AML-193 (cell line): ENCODE results near the gene UMOD.
"Not testable (repeated sequence)": the region's sequence is repeated elsewhere in the genome, so short reads cannot be mapped to it uniquely, and the experiment has no call there.

Experiments
- DNase-seq, 2 experiments: peaks; one replicate each; lab custom pipeline; 2025; lab: John Stamatoyannopoulos, UW

UMOD gene

DNA sequence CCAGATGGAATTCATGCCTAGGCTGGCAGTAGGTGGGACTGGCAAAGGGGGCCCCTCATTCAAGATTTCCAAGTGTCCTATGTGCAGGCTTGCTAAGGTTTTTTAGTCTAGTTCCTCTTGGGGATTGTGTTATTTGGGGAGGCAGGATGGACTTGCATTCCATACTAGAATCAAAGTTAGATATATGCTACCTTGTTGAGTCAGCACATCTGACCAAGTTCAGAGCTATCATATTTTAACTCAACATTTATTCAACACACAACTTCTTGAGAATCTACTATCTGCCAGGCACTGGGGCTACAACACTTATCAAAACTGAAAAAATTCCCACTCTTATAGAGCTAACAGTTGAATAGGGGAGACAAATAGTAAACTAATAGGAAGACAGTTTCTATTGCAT, 31.9 kb downstream of the UMOD start:
- no peak for DNase-seq

DNA sequence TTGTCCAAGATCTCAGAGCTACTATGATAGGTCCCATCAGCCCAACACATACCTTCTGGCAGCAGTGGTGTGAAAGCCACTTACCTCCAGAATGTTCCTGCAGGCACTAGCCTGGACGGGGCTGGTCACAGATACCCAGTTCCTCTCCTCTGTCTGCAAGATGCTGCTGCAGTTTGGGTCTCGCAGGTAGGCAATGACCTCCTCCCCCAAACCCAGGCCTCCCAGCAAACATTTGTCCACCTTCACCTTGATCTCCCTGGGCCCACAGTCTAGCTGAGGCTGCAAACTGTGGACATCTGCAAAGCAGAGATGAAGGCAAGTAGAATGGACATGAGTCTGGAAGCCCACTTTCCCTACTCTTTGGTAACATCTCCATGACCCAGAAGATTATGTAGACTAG, 32.3 kb downstream of the UMOD start:
- no peak for DNase-seq

DNA sequence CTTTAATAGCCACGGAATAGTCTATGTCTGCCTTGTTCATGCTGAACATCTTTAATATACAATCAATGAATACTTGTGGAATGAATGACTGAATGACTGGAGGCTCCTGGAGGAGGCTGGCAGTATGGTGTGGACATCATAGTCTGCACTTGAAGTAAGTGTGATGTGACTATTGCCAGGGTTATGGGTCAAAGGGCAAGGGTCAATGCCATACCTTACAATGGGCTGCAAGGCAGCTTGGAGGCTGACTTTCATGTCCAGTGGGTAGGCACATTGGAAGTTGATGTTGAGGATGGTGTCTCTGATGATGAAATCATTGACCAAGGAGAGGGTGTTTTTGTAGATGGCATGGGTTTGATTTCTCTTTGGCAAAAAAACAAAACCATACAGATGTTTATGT, 33.1 kb downstream of the UMOD start:
- DNase-seq = no peak

DNA sequence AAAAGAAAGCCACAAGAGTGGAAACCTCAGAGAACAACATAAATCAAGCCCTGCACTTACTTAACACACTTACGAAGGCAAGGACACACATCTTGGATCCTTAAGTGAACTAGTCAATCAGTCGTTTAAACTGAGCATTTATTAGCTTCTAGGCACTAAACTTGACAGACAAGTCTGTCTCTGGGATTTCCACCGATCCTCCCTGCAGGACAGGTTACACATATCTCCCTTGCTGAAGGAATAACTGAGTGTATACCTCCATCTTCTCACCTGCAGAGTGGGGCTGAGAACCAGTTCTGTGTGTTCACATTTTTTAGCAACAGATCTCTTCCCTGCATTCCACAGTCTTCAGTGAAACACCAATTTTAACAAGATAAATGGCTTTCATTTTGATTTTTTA, 34.1 kb downstream of the UMOD start:
- no peak for DNase-seq

DNA sequence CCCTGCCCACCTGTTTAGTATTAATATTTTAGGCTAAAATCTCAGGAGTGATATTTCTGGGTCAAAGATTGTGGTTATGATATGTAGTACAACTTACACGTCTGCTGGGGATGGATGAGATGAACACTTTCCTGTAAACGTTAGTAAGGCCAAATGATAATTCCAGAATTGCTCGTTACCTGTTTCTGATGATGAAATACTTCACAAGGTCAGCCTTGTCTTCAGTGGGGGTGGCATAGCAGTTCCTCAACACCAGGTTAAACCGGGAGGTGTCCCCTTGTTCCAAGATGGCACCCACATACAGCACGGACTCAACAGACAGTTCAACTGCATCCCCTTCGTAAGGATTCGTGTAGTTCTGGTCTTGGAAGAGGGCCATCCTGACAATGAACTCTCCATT, 34.5 kb downstream of the UMOD start:
- no peak for DNase-seq

DNA sequence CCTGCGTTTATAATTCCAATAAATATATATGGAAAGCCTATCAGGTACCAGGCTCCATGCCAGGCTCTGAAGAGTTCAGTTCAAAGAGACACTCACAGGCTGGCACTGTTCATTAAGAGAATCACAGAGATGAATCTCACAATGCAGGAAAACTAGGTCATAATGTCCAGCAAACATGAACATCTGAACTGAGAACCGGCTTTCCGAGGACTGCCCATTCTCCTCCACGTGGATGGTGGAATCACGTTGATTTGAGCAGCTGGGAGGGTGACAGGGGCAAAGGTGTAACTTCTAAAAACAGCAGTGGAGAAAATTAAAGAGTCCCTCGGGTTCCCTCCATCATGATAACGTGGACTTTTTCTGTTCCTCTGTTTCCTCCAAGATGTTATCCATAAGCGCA, 35.4 kb downstream of the UMOD start:
- DNase-seq = no peak

DNA sequence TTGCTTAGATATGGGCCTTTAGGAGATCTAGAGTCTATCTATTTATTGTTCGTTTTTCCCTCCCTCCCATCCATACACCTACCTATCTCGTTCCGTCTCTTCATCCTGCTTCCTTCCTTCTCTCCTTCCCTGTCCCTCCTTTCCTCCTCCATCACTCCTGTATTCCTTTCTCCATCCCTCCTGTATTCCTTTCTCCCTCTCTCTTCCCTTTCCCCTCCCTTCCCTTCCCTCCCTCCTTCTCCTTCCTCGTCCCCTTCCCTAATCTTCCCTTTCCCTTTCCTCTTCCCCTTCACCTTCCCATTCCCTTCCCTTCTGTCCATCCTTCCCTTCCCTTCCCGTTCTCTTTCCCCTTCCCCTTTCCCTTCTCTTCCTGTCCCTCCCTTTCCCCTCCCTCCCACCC, 35.8 kb downstream of the UMOD start:
- no peak for DNase-seq

DNA sequence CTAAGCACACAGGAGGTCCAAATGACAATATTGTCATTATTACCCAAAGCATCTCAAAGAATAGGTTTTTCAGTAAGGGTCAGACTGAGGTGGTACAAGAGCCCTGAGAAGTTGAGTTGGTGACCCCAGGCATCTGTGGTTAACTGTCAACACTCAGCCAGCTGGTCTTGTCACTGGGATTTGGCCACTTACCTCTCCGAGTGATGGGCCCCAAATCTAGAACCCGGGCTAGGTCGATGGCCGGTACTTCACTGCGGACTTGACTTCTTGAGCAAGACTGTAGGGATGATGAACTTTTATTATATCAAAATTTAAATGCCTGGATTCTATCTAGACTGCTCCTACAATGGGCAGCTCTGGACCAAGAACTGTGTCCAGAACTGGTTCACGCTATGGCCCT, 36.8 kb downstream of the UMOD start:
- DNase-seq = no peak

DNA sequence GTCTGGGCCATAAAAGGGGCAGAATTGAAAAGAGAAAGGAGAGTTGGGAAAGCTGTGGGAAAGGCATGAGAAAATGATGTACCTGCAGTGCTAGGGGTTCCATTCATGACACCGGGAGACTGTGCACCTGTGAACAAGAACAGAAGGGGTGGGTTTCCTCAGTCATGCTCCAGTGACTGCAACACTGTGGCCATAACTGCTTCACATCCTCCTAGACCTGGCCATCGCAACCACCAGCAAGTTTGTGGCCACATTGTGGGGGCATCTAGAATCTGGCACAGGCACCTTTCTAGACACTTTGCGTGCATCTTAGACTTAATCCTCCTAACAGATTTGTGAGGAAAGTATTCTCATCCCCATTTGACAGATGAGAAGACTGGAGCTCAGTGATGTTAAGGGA, 37.9 kb downstream of the UMOD start:
- DNase-seq = no peak

DNA sequence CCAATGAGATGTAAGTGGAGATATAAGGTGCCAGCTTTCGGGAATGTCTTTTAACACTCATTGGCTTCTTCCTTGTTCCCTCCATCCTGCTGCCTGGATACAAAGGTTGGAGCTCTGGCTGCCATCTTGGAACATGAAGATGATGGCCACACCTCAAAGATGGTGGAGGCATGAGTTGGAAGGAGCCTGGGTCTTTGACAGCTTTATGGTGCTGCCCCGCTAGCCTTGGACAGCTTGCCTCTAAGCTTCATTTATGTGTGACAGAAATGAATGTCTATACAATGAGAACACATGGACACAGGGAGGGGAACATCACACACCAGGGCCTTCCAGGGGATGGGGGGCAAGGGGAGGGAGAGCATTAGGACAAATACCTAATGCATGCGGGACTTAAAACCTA, 38.8 kb downstream of the UMOD start:
- DNase-seq = no peak

DNA sequence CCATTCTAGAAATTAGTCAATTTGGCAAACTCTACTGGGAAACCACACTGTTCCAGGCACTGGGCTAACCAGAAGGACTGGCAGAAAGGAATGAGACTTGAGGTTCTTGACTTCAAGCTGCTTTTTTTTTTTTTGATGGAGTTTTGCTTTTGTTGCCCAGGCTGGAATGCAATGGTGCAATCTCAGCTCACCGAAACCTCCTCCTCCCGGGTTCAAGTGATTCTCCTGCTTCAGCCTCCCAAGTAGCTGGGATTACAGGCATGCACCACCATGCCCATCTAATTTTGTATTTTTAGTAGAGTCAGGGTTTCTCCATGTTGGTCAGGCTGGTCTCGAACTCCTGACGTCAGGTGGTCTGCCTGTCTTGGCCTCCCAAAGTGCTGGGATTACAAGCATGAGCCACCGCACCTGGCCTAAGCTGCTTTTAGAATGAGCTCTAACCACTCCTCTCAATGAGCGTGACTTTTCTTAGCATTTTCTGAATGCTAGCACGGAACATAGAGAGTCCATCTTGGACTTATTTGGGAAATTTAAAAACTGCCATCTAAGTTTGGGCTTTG, 39.9 kb downstream of the UMOD start:
- not testable (repeated sequence) for DNase-seq

DNA sequence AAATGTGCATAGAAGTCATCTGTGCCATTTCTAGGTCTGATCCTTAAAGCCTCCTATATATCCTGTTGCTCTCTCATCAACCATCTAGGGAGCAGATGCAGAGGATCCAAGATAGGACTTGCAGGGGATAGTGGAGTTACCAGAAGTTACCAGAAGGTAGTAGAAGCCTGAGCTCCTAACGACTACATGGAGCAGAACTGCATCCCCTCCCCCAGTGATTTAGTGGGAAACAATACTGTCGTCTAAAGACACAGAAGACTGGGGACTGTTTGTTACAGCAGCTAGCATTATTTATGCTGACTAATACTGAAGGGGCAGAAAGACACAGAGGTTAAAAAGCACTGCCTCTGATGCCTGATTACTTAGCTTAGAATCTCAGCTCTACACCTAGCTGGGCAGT, 41.0 kb downstream of the UMOD start:
- DNase-seq = no peak

DNA sequence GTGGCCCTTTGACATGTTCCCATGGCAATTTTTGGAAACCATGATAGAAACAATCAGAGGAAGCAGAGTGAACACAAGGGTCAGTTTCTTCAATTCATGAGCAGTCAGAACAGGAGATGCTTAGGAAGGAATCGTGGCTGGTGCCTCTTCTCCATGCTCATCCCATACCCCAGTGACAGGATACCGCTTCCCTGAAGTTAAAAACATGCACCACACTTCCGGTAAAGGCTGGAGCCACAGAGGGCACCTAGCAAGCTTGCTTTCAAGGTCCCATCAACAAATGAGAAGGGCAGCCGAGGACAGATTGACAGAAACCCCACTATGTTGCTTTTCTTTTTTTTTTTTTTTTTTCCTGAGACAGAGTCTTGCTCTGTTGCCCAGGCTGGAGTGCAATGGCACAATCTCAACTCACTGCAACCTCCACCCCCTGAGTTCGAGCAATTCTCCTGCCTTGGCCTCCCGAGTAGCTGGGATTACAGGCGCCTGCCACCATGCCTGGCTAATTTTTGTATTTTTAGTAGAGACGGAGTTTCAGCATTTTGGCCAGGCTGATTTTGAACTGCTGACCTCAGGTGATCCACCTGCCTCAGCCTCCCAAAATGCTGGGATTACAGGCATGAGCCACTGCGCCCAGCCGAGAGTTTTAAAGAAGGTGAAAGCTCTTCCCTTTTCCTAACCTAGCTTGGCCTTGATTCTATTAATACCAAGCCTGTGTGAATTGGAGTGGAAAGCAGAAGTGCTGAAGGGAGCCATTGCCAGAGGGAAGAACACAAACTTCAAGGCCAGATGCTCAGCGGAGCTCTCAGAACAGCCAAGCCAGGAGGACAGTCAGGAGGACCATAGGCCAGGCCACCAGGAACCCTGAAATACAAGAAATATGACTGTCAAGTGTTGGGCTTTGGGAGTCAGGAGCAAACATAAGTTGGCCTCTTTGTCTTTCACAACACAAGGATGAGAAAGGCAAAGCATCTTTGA, 41.8 kb downstream of the UMOD start:
- DNase-seq = no peak

DNA sequence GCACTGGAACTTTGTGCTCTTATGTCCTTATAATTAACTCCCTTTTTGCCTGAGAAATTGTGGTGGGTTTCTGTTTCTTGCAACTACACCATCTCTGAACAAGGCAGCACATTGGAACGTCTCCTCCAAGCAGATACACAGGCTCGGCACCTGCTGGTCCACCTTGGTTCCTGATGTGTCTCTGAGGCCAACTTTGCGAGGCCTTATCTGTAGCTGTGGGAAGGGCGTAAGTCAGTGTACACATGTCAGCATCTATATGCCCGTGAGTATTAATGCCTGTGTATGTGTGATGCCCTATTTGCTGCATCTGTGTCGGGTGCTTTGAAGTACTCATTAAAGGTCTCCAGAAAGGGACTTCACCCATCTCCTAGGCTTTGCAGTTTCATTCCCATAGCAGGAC, 42.7 kb downstream of the UMOD start:
- no peak for DNase-seq

DNA sequence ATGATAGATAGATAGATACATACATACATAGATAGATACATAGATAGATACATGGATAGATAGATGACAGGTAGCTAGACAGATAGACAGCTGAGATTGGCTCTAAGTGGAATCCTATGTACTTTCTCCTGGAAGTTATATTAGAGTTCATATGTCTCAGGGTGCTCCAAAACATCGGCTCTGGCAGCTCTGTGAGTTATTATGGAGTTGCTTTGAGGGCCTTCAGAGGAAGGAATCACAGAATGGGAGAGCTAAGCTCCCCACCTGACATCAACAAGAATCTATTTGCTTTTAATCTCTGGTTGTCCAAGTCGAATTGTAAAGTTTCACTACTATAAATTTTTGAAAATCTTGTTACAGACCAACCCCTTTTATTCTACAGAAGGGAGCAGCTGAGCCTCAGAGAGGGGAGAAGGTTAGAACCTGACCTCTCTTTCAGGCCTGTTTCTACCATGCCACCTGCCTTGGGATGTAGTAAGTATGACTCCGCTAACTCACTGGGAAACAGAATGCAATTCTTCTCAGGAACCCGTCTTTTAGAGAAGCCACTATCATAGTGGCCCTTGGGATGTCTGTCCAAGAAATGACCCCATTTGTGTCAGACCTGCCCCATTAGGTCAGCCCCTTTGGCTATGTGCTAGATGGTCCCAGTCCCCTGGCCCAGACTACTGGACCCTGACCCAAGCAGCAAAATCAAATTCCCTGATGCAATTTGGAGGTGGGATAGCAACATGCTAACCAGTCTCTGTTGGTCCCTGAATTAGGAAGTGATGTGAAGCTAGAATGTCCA, 43.5 kb downstream of the UMOD start:
- DNase-seq = no peak

DNA sequence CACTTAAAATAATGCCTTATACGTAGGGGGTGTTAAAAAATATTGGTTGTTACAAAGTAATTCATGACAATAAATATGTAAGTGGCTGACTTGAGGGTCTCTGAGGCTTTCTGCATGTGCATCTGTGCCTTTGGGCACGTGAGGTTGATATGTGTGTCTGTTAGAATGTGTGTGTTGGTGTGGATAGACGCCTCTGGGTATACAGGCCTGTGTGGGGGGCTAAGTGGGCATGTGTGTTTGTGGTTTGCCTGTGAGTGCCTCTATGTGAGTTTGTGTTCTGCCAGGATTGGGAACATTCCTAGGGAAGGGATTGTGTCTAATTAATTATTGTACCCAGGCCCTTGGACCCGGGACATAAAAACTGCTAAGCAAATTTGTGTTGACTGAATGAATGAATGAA, 44.2 kb downstream of the UMOD start:
- DNase-seq = no peak

DNA sequence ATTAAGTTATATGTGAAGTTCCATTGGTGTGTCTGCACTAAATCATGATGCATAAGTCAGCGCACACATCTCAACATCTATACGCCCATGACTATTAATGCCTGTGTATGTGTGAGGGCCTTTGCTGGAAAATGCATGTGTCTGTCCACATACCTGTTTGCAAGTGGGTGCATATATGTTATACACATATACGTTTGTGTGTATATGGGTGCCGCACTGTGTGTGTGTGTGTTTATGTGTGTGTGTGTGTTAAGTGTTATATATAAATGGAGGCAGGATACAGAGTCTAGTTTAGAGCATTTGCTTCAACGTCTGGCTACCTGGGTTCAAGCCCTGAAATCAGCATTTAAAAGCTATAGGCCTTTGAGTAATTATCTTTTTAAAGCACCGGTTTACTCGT, 44.7 kb downstream of the UMOD start:
- no peak for DNase-seq

DNA sequence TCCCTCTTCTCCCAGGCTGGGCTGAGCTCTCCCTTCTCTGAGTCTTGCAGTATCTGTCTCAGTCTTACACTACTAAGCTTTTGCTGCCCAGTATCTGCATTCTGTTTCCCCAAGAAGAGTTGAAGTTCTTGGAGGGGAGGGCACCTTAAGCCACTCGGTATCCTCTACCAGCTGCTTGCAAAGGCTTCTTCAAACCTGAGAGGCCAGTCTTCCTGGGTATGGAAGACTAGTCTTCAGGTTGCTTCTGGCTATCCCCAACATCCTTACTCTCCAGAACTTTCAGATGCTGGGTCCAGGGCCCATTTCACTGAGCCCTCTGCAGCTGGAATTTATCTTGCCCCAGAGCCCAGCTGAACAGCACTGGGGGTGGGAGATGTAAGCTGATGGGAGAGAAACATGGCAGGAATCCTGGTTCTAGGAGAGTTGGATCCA, 45.3 kb downstream of the UMOD start:
- no peak for DNase-seq

DNA sequence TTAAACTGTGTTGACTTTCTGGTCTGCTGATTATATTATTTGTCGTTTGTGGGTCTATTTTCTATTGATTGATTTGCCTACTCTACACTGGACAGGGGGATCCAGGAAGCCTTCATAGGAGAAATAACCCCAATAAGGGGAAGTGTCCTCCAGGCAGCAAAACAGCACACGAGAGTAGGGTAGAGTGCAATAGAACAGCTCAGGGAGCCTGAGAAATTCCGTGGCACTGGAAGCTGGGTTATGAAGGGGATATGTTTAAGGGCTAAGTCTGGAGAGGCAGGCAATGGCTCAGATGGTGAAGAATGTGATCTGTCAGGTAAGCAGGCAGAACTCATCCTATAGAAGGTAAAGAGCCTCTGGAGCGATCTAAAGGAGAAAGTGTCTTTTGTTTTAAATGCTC, 46.1 kb downstream of the UMOD start:
- no peak for DNase-seq

DNA sequence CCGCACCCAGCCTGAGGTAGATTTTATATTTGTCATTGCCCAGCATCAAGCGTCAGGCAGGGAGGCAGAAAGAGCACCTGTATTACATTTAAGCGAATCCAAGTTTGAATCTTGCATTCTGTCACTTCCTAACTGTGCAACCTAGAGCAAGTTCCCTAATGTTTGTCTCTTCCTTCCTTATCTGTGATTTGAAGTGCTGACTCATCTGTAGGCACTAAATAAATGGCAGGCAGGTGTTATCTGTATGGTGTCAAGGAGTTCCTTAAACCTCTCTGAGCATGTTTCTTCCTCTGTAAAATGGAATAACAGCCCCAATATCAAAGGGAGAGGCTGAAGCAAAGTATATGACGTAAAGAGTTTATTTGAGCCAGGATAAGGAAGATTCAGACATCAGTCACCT, 49.5 kb downstream of the UMOD start:
- no peak for DNase-seq

DNA sequence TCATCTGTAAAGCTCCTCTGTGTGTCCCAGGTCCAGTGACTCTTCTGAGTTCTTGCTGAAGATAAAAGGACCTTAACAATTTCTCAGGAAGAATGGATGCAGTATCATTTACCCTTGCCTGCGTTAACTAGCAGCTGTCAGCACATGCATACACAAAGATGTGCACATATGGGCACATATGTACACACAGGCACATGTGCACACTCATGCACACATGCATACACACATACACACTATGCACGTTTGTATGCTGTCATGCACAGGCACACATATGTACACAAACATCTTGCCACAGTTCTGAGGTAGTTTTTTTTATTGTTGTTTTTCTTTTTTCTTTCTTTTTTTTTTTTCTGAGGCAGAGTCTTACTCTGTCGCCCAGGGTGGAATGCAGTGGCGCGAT, 50.1 kb downstream of the UMOD start:
- DNase-seq = no peak

DNA sequence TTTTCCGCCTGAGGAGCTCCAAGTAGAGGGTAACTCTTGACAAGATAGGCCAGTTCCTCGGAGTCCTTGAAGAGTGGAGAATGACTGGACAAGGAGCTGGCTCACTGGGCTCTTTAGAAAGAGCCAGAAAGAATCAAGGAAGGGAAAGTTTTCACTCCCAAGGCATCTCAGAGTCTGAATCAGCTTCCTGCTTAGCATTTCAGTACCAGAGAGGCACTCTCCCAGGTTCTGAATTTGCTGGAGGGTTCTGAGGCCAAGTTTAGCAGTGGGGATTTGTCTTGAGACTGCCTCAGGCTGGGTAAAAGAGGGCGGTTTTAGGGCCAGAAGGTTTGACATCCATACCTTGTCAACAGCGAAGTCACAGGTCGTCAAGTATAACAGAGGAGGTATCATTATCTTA, 50.7 kb downstream of the UMOD start:
- no peak for DNase-seq
